ENCODE data around the gene SMAP2. TPM values are rescaled to one million over a fixed set of nuclear protein-coding genes. Genes with fewer than 3 reads are reported as not detected.

The SMAP2 gene
- total RNA-seq (ENCODE audit: low replicate concordance), result 5.7 and 8.6 TPM in 2 replicates

DNA sequence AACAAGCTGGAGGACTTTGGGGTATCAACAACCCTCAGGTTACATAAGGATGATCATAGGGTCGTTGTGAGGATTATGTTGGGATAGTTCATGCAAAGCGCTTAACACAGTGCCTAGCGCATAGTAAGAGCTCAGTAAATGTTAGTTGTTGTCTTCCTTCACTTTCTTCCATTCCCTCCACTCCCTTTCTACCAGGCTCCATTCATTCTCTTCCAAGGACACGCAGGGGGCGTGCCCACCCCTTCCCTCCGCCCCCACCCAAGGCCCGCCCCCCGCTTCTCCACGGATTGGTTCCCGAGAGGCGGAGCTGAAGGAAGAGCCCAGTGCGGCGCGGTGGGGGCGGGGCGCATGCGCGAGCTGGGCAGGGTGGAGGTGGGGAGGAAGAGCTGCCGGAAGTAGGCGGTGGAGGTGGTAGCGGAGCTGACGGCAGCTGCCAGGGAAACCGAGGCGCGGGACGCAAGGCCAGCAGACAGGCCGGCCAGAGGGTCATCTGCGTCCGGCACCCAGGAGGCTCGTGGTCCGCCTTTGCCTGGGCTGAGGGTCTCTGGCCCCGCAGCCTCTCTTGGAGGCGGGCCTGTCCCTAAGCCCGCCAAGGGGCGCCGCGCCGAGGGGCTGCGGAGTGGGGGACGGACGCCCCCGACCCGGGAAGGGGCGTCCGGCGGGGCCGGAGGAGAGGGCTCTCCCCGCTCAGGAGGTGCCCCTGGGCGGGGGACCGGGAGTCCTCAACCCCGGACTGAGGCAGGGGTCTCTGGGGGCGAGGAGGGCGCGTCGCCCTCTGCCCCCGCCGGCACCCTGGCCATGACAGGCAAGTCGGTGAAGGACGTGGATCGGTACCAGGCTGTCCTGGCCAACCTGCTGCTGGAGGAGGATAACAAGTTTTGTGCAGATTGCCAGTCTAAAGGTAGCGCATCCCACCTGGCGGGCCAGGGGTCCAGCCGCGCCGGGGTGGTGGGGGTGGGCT, at the start of gene SMAP2:
Gene SMAP2, plus strand, starts transcription at position 405 of the 961 bp plus-strand sequence. Its CDS starts 394 bp downstream, at position 799.

DNA sequence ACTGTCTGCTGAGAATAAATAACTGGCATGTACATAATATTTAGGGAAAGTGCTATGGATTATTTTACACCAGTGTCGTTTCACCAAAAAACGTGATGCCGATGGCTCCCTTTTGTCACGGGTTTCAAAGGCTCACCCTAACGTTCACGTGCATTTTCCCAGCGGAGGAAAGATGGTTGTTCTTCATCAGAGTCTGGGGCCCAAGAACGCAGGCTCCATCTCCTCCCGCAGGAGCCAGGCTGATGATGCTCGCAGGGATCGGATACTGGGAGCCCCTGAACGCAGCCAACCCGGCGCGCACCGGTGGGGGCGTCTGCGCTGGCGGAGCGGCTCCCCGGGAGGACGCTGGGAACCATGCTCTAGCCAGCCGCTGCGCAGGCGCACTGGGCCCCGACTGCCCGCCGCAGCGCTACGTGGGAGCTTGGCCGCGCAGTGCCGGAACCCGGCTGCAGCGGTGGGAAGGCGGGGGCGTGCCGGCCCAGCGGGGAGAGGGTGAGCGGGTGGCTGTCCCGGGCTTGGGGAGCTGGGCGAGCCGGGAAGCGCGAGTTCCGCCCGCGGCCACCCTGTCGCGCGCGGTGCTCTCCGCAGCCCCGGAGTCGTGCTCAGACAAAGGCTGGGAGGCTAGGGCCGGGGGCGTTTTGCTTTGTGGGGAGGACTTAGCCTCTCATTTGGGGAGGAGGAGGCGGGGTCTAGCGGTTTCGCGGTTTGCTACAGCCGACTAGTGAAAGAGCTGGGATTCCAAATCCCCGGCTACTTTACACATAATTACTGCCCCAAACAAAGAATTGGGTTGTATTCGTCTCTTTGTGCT, 76.4 kb downstream of the SMAP2 start, which contains the start of gene ZFP69B:
Gene ZFP69B, plus strand, starts transcription at position 793 of the 811 bp plus-strand sequence. CDS start 486 bp downstream, outside the sequence.

Other genes starting within 250 kb of the SMAP2 start
- gene RLF, start 212.3 kb upstream of the SMAP2 start, total RNA-seq (ENCODE audit: low replicate concordance), result 17.0 and 20.8 TPM in 2 replicates
- not detected in 2 replicates for gene TMCO2, start 125.8 kb upstream of the SMAP2 start, total RNA-seq (ENCODE audit: low replicate concordance)
- gene ZMPSTE24, start 115.5 kb upstream of the SMAP2 start, total RNA-seq (ENCODE audit: low replicate concordance), result 41.4 and 53.4 TPM in 2 replicates
- 0.59 and 1.3 TPM in 2 replicates for gene COL9A2, start 56.4 kb upstream of the SMAP2 start, total RNA-seq (ENCODE audit: low replicate concordance)
- 1.1 and 7.2 TPM in 2 replicates for gene ZFP69B, start 76.7 kb downstream of the SMAP2 start, total RNA-seq (ENCODE audit: low replicate concordance)
- gene ZFP69, start 103.6 kb downstream of the SMAP2 start, total RNA-seq (ENCODE audit: low replicate concordance), result 1.4 and 2.7 TPM in 2 replicates
- 6.2 and 9.4 TPM in 2 replicates for gene EXO5, start 135.0 kb downstream of the SMAP2 start, total RNA-seq (ENCODE audit: low replicate concordance)
- 2.9 and 3.6 TPM in 2 replicates for gene ZNF684, start 157.9 kb downstream of the SMAP2 start, total RNA-seq (ENCODE audit: low replicate concordance)